Measurements from ENCODE around the gene PPARD. TPM values are rescaled to one million over a fixed set of nuclear protein-coding genes. Genes with fewer than 3 reads are reported as not detected.
"Not testable (repeated sequence)": the region's sequence is repeated elsewhere in the genome, so short reads cannot be mapped to it uniquely, and the experiment has no call there.

PPARD gene
- polyA plus RNA-seq, 1 donor: 26.3 TPM

- no peak overlapping the region for H3K4me3 ChIP-seq (ENCODE audit: low read length)
- H3K27ac ChIP-seq (ENCODE audit: low read length): no peak overlapping the region
- no peak for DNase-seq
- peaks cover 16% of the 10 kb centered on the region for H3K9me3 ChIP-seq (ENCODE audit: control insufficient read depth, low read depth, low read length)
- H3K4me1 ChIP-seq (ENCODE audit: control insufficient read depth, insufficient read depth, low read length): no peaks in the 10 kb centered on the region
- no peaks in the 10 kb centered on the region for H3K27me3 ChIP-seq (ENCODE audit: control insufficient read depth, insufficient read depth, low read length)
- H3K36me3 ChIP-seq (ENCODE audit: control insufficient read depth, insufficient read depth, low read length): peaks cover 55% of the 10 kb centered on the region
- no CpG with 5 or more reads among the region's 8 CpGs for WGBS (ENCODE audit: insufficient coverage, low lambda C conversion rate)
These were observed 83.7 kb downstream of the PPARD start for GRCh38 chr6:35426074-35426473.

GRCh38 chr6:35427435-35427834 lies 85.1 kb downstream of the PPARD start:
- Histone ChIP-seq H3K36me3 (ENCODE audit: control insufficient read depth, insufficient read depth, low read length) (peaks cover 46% of the 10 kb centered on the region), H3K9me3 (ENCODE audit: control insufficient read depth, low read depth, low read length) (peaks cover 16% of the 10 kb centered on the region)
- no CpG with 5 or more reads among the region's 5 CpGs for WGBS (ENCODE audit: insufficient coverage, low lambda C conversion rate)

GRCh38 chr6:35427851-35428321 lies 85.5 kb downstream of the PPARD start:
- Histone ChIP-seq H3K4me1 (ENCODE audit: control insufficient read depth, insufficient read depth, low read length) (peaks cover 4% of the 10 kb centered on the region), H3K27ac (ENCODE audit: low read length) (no peak overlapping the region), H3K27me3 (ENCODE audit: control insufficient read depth, insufficient read depth, low read length) (no peaks in the 10 kb centered on the region), H3K9me3 (ENCODE audit: control insufficient read depth, low read depth, low read length) (peaks cover 16% of the 10 kb centered on the region), H3K4me3 (ENCODE audit: low read length) (no peak overlapping the region), H3K36me3 (ENCODE audit: control insufficient read depth, insufficient read depth, low read length) (peaks cover 42% of the 10 kb centered on the region)
- 75% methylated on average over 1 of the region's 9 CpGs for WGBS (ENCODE audit: insufficient coverage, low lambda C conversion rate)
- DNase-seq: no peak

More at GRCh38 chr6:35427435-35427834, 85.1 kb downstream of the PPARD start:
- DNase-seq: no peak
- Histone ChIP-seq H3K4me3 (ENCODE audit: low read length) (no peak overlapping the region), H3K27me3 (ENCODE audit: control insufficient read depth, insufficient read depth, low read length) (no peaks in the 10 kb centered on the region), H3K27ac (ENCODE audit: low read length) (no peak overlapping the region), H3K4me1 (ENCODE audit: control insufficient read depth, insufficient read depth, low read length) (peaks cover 4% of the 10 kb centered on the region)

- no peak for DNase-seq
- Histone ChIP-seq H3K27ac (ENCODE audit: low read length) (no peak overlapping the region), H3K27me3 (ENCODE audit: control insufficient read depth, insufficient read depth, low read length) (no peaks in the 10 kb centered on the region), H3K4me3 (ENCODE audit: low read length) (no peak overlapping the region), H3K4me1 (ENCODE audit: control insufficient read depth, insufficient read depth, low read length) (peaks cover 4% of the 10 kb centered on the region), H3K9me3 (ENCODE audit: control insufficient read depth, low read depth, low read length) (peaks cover 16% of the 10 kb centered on the region), H3K36me3 (ENCODE audit: control insufficient read depth, insufficient read depth, low read length) (peaks cover 40% of the 10 kb centered on the region)
- WGBS (ENCODE audit: insufficient coverage, low lambda C conversion rate): no CpG with 5 or more reads among the region's 10 CpGs
These were observed 86.2 kb downstream of the PPARD start for GRCh38 chr6:35428421-35429149.

- H3K9me3 ChIP-seq (ENCODE audit: control insufficient read depth, low read depth, low read length): peaks cover 16% of the 10 kb centered on the region
- no peak for DNase-seq
- WGBS (ENCODE audit: insufficient coverage, low lambda C conversion rate): no CpG with 5 or more reads among the region's 2 CpGs
- H3K27ac ChIP-seq (ENCODE audit: low read length): no peak overlapping the region
- H3K27me3 ChIP-seq (ENCODE audit: control insufficient read depth, insufficient read depth, low read length): no peaks in the 10 kb centered on the region
- H3K36me3 ChIP-seq (ENCODE audit: control insufficient read depth, insufficient read depth, low read length): peaks cover 31% of the 10 kb centered on the region
- H3K4me3 ChIP-seq (ENCODE audit: low read length): no peak overlapping the region
- peaks cover 4% of the 10 kb centered on the region for H3K4me1 ChIP-seq (ENCODE audit: control insufficient read depth, insufficient read depth, low read length)
These were observed 87.1 kb downstream of the PPARD start for GRCh38 chr6:35429463-35429862.

- Histone ChIP-seq H3K27ac (ENCODE audit: low read length) (no peak overlapping the region), H3K4me1 (ENCODE audit: control insufficient read depth, insufficient read depth, low read length) (peaks cover 13% of the 10 kb centered on the region), H3K4me3 (ENCODE audit: low read length) (no peak overlapping the region), H3K27me3 (ENCODE audit: control insufficient read depth, insufficient read depth, low read length) (no peaks in the 10 kb centered on the region), H3K36me3 (ENCODE audit: control insufficient read depth, insufficient read depth, low read length) (peaks cover 8% of the 10 kb centered on the region), H3K9me3 (ENCODE audit: control insufficient read depth, low read depth, low read length) (peaks cover 16% of the 10 kb centered on the region)
- no CpG with 5 or more reads among the region's 4 CpGs for WGBS (ENCODE audit: insufficient coverage, low lambda C conversion rate)
- no peak for DNase-seq
These were observed 89.9 kb downstream of the PPARD start for GRCh38 chr6:35432291-35432690.

GRCh38 chr6:35432702-35433101 lies 90.3 kb downstream of the PPARD start:
- H3K36me3 ChIP-seq (ENCODE audit: control insufficient read depth, insufficient read depth, low read length); H3K27ac ChIP-seq (ENCODE audit: low read length); DNase-seq; H3K4me3 ChIP-seq (ENCODE audit: low read length); H3K27me3 ChIP-seq (ENCODE audit: control insufficient read depth, insufficient read depth, low read length): not testable (repeated sequence)
- Histone ChIP-seq H3K9me3 (ENCODE audit: control insufficient read depth, low read depth, low read length) (peaks cover 12% of the 10 kb centered on the region), H3K4me1 (ENCODE audit: control insufficient read depth, insufficient read depth, low read length) (peaks cover 13% of the 10 kb centered on the region)
- 100% methylated on average over 2 of the region's 3 CpGs for WGBS (ENCODE audit: insufficient coverage, low lambda C conversion rate)

- no peak overlapping the region for H3K4me3 ChIP-seq (ENCODE audit: low read length)
- peak; percentile 56 to 76 for DNase-seq
- H3K27ac ChIP-seq (ENCODE audit: low read length): no peak overlapping the region
- H3K4me1 ChIP-seq (ENCODE audit: control insufficient read depth, insufficient read depth, low read length): peaks cover 13% of the 10 kb centered on the region
- H3K27me3 ChIP-seq (ENCODE audit: control insufficient read depth, insufficient read depth, low read length): no peaks in the 10 kb centered on the region
- no peaks in the 10 kb centered on the region for H3K9me3 ChIP-seq (ENCODE audit: control insufficient read depth, low read depth, low read length)
- WGBS (ENCODE audit: insufficient coverage, low lambda C conversion rate): no CpG with 5 or more reads among the region's 16 CpGs
- H3K36me3 ChIP-seq (ENCODE audit: control insufficient read depth, insufficient read depth, low read length): no peaks in the 10 kb centered on the region
These were observed 92.9 kb downstream of the PPARD start for GRCh38 chr6:35435074-35435837.

- no peak for DNase-seq
- Histone ChIP-seq H3K4me3 (ENCODE audit: low read length) (no peak overlapping the region), H3K36me3 (ENCODE audit: control insufficient read depth, insufficient read depth, low read length) (no peaks in the 10 kb centered on the region), H3K9me3 (ENCODE audit: control insufficient read depth, low read depth, low read length) (no peaks in the 10 kb centered on the region), H3K27me3 (ENCODE audit: control insufficient read depth, insufficient read depth, low read length) (no peaks in the 10 kb centered on the region), H3K27ac (ENCODE audit: low read length) (no peak overlapping the region), H3K4me1 (ENCODE audit: control insufficient read depth, insufficient read depth, low read length) (peaks cover 13% of the 10 kb centered on the region)
- WGBS (ENCODE audit: insufficient coverage, low lambda C conversion rate): no CpG with 5 or more reads among the region's 8 CpGs
These were observed 93.9 kb downstream of the PPARD start for GRCh38 chr6:35436071-35436857.

GRCh38 chr6:35438378-35439065 lies 96.2 kb downstream of the PPARD start:
- not testable (repeated sequence) for H3K9me3 ChIP-seq (ENCODE audit: control insufficient read depth, low read depth, low read length)

More at GRCh38 chr6:35438378-35439065, 96.2 kb downstream of the PPARD start:
- WGBS (ENCODE audit: insufficient coverage, low lambda C conversion rate): no CpG with 5 or more reads among the region's 7 CpGs
- H3K27ac ChIP-seq (ENCODE audit: low read length); H3K36me3 ChIP-seq (ENCODE audit: control insufficient read depth, insufficient read depth, low read length); H3K4me3 ChIP-seq (ENCODE audit: low read length); H3K4me1 ChIP-seq (ENCODE audit: control insufficient read depth, insufficient read depth, low read length); H3K27me3 ChIP-seq (ENCODE audit: control insufficient read depth, insufficient read depth, low read length): not testable (repeated sequence)
- peak in 1 of 2 donors; percentile 63 for DNase-seq

Measured in large intestine (tissue), 3 donors.